HG02623 (cell line): Measurements from ENCODE around the gene CISD2.
"Not testable (repeated sequence)": the region's sequence is repeated elsewhere in the genome, so short reads cannot be mapped to it uniquely, and the experiment has no call there.

ENCODE experiments used
- ATAC-seq: cut with Tn5 transposase; IDR thresholded peaks from one replicate; pipeline ENCODE4 v1.9.1; 2021; ENCODE audit warnings: moderate library complexity; ENCODE audit not compliant: unreplicated experiment

The CISD2 gene

DNA sequence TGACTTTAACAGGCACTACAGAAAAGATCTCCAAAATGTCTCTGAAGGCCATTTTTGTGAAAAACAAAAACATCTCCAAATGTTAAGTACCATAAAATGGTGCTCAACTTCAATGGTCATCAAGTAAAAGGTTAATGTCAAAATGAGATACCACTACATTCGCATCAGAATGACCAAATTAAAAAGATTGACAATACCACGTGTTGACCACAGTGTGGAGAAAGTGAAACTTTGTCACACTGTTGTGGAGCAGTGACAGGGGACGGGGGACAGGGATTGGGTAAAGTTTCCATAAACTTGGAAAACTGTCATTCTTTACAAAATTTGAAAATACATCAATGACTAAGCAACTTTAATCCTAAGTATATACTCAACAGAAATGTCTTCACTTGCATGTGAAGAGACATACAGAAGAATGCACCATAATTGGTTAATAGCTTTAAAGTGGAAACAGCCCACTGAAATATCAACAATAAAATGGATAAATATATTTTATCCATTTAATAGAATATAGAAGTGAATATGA is 19.1 kb upstream of the CISD2 start:
- ATAC-seq: no peak

DNA sequence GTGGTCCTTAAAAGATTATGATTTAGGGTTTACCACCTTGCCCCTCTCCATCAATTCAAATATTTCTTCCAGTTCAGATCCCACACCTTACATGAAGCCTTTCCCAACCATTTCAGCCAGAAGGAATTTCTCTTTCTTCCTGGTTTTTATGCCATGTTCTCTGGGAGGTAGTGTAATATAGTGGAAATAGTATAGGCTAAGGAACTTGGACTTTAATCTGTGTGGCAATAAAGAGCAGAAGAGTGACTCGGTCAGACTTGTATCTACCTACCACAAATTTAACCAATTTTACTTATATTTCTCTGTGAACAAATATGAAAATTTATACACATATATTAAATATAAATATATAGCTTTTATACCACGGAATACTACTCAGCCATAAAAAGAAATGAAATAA is 18.4 kb upstream of the CISD2 start:
- no peak for ATAC-seq

- ATAC-seq: no peak
Measured at GRCh38 chr4:102858828-102859464, 9.8 kb upstream of the CISD2 start.

- no peak for ATAC-seq
Measured at GRCh38 chr4:102860611-102861324, 8.0 kb upstream of the CISD2 start.

- no peak for ATAC-seq
Measured at GRCh38 chr4:102862016-102862415, 6.8 kb upstream of the CISD2 start.

DNA sequence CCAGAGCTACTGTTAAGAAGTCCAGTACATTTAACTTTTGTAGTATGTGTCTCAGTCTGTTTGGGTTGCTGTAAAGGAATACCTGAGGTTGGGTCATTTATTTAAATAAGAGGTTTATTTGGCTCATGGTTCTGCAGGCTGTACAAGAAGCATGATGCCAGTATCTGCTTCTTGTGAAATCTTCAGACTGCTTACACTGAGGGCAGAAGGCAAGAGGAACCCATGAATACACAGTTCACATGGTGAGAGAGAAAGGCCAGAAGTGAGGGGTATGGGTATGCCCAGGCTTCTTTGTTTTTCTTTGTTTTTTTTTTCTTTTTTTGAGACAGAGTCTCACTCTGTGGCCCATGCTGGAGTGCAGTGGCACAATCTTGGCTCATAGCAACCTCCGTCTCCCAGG is 6.0 kb upstream of the CISD2 start:
- no peak for ATAC-seq

GRCh38 chr4:102865327-102865726 is 3.5 kb upstream of the CISD2 start:
- not testable (repeated sequence) for ATAC-seq

GRCh38 chr4:102867278-102868152 is 1.3 kb upstream of the CISD2 start:
- ATAC-seq: no peak

- peak; percentile 42 for ATAC-seq
Measured at GRCh38 chr4:102868153-102868780, 525 bp upstream of the CISD2 start.

DNA sequence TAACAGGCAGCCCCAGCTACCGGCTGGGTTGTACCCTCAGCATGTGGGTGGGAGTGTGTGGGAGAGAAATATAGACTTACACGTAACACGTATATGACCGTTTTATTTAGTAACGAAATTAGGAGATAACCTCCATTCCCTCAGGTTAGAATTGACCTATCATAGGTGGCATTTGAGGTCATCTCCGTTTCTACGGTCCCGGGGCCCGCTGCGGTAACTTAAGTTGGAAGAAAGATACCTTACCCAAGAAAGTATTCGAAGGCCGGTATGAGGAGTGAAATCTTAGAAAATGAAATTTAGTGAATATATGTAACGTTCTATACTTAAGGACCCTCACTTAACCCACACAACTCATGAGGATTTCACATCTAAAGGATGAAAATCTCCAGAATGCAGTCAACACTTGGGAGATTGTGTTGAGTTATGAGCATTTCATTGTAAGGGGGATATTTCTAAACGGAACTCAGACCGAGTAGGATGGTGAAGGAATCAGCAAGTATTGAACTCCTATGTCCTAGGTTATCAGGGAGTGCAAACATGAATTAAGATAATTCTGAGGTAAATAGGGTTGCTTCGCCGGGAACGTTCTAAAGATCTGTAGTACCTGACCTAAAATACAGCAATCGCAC is 891 bp downstream of the CISD2 start:
- ATAC-seq: peak; percentile 24

DNA sequence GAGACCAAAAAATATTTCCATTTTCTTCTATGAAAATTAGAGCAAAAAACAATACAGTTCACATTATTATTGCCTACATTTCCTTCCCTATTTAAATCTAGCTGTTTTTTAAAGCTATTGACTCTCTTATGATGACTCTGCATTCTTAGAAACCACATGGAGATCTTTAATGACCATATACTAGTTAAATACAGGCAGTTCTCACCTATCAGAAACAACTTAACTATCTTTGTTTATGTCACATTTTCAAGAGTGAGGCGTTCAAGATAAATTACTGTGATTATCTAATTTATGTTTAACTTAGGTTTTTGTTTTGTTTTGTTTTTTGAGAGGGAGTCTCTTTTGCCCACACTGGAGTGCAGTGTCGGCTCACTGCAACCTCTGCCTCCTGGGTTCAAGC is 3.0 kb downstream of the CISD2 start:
- no peak for ATAC-seq

DNA sequence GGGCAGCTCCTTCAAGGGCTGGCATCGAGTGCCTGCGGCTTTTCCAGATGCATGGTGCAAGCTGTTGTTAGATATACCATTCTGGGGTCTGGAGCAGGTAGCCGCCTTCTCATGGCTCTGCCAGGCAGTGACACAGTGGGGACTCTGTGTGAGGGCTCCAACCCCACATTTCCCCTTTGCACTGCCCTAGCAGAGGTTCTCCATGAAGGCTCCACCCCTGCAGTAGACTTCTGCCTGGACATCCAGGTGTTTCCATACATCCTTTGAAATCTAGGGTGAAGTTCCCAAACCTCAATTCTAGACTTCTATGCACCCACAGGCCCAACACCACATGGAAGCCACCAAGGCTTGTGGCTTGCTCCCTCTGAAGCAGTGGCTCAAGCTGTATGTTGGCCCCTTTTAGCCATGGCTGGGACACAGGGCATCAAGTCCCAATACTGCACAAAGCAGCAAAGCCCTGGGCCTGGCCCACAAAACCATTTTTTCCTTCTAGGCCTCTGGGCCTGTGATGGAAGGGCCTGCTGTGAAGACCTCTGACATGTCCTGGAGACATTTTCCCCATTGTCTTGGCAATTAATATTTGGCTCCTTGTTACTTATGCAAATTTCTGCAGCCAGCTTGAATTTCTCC is 8.8 kb downstream of the CISD2 start:
- ATAC-seq: not testable (repeated sequence)

- ATAC-seq: not testable (repeated sequence)
Measured at GRCh38 chr4:102878349-102878748, 9.6 kb downstream of the CISD2 start.

DNA sequence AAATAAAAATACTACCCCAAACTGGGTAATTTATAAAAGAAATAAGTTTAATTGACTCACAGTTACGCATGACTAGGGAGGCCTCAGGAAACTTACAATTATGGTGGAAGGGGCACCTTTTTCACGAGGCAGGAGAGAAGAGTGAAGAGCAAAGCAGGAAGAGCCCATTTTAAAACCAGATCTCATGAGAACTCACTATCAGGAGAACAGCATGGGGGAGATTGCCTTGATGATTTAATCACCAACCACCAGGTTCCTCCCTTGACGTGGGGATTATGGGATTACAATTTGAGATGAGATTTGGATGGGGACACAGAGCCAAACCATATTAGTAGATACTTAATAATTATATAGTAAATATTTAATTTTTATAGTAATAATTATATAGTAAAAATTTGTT is 10.1 kb downstream of the CISD2 start:
- ATAC-seq: no peak

DNA sequence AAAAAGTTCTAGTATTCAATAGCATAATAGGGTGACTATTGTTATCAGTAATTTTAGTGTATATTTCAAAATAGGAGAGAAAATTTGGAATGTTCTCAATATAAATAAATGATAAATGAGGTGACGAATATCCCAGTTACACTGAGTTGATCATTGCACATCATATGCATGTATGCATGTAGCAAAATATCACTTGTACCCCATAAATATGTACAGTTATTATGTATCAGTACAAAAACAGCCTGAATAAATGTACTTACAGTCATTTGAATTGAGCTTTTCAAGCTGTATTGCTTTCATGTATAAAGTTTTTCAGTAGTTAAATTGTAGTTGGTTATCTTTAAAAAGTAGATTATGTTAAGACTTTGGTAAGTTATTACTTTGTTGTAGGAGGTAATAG is 12.6 kb downstream of the CISD2 start:
- no peak for ATAC-seq

DNA sequence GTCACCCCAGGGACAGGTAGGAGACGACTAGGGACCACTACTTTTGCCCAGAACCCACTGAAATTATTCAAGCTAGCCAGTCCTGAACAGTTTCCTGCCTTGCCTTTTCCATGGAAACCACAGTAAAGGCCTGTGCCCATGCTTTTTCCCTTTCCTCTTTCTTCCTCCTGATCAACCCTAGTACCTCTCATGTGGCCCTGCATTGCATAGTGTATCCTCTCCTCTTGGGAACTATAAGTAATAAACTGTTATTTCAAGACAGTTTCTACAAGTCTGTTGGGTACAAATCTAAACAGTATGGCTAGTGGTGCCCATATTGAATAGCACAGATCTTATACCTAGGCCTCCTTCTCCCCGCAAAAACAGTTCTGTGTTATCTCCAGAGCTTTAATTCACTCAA is 14.5 kb downstream of the CISD2 start:
- ATAC-seq: no peak

- ATAC-seq: not testable (repeated sequence)
Measured at GRCh38 chr4:102888570-102888969, 19.8 kb downstream of the CISD2 start.

DNA sequence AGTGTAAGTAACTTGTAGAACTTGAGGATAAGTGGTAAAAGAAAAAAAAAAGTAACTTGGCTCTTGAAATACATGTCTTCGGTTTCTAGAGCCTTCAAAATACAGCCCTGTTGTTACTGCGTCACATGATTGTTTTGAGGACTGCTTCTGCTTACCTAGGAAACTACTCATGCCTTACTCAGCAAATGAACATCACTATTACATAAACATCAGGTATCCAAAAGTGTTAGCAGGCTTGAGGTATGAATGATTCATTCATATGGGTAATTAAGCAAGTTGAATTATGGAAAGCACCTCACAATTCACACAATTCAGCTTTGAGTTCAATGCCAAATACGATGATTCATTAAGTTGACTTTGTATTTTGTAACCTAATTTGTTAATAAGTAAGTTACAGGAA is 21.1 kb downstream of the CISD2 start:
- ATAC-seq: not testable (repeated sequence)

- ATAC-seq: not testable (repeated sequence)
Measured at GRCh38 chr4:102896547-102896946, 27.8 kb downstream of the CISD2 start.

- not testable (repeated sequence) for ATAC-seq
Measured at GRCh38 chr4:102897610-102898009, 28.8 kb downstream of the CISD2 start.
